HG02840 (cell line): Measurements from ENCODE around the gene HOXC6.

Experiments
- ATAC-seq: cut with Tn5 transposase; IDR thresholded peaks from one replicate; pipeline ENCODE4 v1.9.1; 2021; ENCODE audit warnings: mild to moderate bottlenecking, moderate library complexity, moderate number of reproducible peaks; ENCODE audit not compliant: unreplicated experiment, low FRiP score

The HOXC6 gene

DNA sequence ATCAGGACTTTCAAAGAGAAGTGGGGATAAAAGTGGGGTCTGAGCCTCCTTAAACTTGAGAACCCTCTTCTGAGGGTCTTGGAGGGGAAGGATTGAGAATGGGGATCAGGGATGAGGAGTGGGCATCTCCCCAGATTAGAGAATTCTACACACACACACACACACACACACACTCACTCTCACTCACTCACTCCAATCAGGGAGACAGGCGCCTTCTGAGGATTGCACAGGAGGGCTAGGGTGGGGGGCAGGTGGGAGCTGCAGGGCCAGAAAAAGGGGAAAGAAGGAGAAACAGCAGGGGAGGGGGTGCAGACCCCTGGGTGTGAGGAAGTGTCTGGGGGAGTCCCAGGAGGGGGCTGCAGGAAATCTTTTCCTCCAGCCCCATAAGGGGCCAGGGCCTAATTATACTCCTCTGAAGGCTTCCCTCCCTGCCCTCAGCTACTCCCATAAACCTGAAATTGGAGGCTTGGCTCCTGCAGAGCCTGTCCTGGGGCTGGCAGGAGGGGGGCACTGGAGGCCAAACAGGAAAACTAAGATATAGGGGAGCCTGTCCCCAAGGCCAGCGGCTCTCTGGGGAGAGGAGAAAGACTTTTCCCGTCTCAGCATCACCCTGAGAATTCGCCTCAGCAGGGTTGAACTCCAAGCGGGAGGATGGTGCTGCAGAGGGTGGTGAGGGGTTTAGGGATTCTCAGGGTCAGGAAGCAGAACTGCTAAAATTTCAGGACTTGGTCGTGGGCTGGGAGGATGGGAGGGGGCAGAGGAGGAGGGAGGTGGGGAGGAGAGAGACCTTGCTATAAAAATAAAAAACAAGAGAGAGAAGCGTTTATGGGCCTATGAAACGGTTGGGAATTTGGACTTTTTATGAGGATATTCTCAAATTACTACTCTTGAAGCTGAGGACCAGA is 26.7 kb upstream of the HOXC6 start:
- no peak for ATAC-seq

- no peak for ATAC-seq
Observed at GRCh38 chr12:54002278-54002914, 25.8 kb upstream of the HOXC6 start.

- ATAC-seq = no peak
Observed at GRCh38 chr12:54002915-54003389, 25.3 kb upstream of the HOXC6 start.

GRCh38 chr12:54003625-54004024 is 24.6 kb upstream of the HOXC6 start:
- no peak for ATAC-seq

GRCh38 chr12:54004063-54004840 is 24.0 kb upstream of the HOXC6 start:
- no peak for ATAC-seq

GRCh38 chr12:54004841-54005530 is 23.3 kb upstream of the HOXC6 start:
- no peak for ATAC-seq

DNA sequence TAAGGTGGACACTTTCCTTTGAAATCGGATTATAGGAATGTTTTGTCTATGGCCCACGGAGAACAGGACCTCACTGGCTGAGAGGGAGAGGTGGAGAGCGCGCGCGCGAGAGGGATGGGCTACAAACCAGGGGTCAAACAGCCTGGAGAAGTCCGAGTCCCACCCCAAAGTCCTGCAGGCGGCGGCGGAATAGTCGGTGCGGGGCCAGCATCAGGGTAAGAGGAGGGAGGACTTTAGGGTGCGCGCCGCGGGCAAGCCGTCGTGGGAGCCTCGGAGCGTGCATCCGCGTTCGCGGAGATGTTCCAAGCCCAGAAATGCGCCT is 22.7 kb upstream of the HOXC6 start:
- ATAC-seq = no peak

DNA sequence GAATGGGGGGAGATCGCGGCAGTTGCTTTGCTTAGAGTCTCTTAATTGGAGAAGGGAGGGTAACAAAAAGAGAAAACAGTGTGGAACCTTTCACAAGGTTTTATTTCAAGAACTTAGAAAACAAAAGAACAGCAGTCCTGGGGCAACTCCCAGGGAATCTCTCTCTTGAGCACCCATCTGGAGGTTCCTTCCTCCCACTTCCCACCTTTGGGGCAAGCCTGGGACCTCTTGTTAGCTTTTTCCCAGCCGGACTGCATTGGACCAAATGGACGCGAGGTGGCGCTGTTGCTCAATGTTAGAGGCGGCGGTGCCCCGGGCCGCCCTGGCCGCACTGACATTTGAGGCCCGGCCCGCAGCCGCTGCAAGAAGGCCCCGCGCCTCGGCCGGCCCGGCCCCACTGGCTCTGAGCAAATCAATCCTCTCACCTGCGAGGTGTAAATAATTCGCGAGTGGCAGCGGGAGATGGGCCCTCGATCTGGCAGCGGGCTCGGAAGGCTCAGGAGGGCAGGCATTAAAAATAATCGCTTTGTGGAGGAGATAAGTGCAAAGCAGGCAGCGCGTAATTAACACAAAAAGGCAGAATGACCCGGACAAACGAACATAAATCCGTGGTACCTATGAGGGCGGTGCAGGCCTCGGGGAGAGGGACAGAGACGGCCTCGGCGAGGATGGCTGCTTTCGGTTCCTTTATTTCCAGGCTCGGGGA is 22.2 kb upstream of the HOXC6 start:
- peak; percentile 62 for ATAC-seq

DNA sequence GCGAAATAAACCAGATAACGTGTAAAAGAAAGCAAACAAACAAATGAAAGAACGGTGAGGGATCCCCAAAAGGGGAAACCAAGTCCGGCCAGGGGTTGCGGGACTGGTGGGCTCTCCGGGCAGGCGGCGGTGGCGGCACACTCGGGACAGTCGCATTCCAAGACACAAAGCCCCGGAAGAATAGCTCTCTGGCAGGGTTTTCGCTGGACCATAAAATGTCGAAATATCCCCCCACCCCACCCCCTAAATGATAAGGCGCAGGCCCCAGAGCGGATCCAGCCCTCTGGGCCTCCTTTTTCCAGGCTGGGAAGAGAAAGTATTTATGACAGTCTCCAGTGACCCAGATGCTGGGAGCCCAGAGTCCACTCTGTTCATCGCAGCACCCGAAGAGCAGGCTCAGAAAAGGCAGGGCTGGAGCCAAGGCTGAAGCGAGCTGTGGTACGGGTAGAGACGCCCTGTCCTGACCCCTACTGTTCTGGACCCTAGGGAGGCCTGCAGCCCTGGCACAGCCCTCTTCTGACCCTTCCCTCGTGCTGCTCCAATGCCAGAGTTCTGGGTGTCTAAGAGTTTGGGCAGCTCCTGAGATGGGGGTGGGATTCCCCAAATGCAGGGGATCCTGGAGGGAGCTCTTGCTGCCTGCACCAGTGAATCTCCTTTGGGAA is 21.6 kb upstream of the HOXC6 start:
- no peak for ATAC-seq

DNA sequence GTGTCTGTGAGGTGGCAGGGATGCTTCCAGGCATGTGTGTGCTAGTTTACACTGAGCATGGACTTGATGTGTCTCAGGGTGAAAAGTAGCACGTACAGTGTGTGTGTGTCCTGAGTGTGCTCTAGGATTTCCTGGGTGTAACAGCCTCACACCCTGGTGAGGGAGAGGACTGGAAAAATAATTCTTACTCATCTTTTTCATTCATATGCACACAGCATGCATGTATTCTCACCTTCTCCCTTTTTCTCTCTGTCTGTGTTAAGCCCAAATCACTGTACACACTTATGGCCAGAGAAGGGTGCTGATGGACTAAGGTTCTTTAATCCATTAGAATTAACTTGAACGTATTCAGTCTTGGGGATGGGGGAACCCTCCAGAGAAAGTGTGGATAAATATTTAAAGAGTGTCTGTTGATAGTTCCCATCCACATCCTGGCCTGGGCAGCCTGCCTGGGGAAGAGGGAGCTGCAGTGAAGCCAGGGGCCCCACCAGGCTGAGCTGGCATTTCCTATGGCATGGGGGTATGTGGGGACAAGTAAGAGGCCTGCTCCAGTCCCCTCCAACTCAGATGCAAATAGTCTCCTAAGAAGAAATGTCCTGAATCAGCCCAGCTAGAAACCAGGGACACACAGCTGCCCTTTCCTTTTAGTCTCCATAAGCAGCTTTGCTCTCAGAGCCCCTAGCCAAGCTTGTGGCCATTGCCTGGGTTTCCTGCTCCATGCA is 20.5 kb upstream of the HOXC6 start:
- no peak for ATAC-seq

GRCh38 chr12:54008260-54008552 is 20.0 kb upstream of the HOXC6 start:
- ATAC-seq = no peak

DNA sequence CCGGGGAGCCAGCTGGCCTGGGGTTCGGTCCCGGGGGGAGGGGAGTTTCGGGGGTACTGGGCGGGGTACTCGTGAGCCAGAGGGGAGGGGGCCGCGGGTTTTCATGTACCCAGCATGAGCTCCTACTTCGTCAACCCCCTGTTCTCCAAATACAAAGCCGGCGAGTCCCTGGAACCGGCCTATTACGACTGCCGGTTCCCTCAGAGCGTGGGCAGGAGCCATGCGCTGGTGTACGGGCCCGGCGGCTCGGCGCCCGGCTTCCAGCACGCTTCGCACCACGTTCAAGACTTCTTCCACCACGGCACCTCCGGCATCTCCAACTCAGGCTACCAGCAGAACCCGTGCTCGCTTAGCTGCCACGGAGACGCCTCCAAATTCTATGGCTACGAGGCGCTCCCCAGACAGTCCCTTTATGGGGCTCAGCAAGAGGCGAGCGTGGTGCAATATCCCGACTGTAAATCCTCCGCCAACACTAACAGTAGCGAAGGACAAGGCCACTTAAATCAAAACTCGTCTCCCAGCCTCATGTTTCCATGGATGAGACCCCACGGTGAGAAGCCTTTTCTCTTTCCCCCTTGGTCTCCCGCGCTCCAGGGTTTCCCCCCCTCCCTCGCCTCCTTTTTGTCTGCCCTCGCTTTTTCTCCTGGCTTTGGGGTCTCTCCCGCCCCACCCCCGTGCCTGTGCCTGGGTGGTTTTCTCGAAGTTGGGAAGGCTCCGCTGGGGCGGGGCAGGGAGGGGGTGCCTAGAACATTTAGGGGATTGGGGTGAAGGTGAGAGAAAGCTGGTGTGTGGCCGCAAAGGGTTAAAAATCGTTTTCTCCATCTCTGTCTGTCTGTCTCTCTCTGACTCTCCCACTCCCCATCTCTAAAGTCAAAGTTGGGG is 18.8 kb upstream of the HOXC6 start:
- no peak for ATAC-seq

GRCh38 chr12:54010053-54010971 is 17.9 kb upstream of the HOXC6 start:
- no peak for ATAC-seq

- ATAC-seq = no peak
Observed at GRCh38 chr12:54010972-54011664, 17.1 kb upstream of the HOXC6 start.

DNA sequence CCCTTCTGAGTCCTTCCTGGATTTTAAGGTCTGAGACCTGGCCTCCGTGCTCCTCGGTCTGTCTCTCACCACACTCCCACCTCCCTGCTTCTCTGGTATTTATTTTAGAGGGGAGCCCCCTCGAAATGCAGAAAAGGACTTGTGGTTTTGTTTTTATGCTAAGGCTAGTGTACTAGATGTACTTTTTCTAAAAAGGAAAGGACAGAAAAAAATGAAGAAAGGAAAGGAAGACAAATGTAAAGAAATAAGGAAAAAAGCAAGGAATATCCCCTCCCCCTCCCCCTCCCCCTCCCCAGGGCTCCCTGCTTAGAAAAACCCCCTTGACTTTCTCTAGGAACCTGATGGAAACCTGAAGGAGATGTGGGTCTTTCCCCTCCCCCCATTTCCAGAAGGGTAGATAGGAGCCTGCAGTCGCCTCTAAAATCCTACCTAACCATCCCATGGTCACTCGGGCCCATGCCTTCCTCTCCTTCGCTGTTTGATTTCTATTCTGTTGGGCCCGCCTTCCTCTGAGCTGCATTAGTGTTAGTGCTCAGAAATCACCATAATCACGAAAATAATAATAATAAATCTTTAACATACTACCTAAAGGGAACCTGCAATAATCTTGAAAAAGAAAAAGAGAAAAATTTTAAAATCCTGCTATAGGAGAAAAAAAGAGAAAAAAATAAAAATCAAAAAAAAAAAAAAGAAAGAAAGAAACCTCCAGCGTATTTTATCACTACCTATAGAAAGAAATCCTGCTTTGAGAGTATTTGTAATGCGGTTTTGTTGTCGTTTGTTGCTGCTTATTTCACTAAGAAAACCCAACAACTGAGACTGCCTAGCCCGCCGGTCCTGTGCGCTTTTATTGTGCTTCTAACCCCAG is 16.3 kb upstream of the HOXC6 start:
- no peak for ATAC-seq
